HG03460 (cell line): ENCODE data around the gene ASS1.
"Not testable (repeated sequence)": the region's sequence is repeated elsewhere in the genome, so short reads cannot be mapped to it uniquely, and the experiment has no call there.

Experiments used
- ATAC-seq: cut with Tn5 transposase; IDR thresholded peaks from one replicate; pipeline ENCODE4 v1.9.1; 2021; ENCODE audit not compliant: unreplicated experiment

ASS1 gene

GRCh38 chr9:130444565-130445221 lies at the start of gene ASS1:
Gene ASS1 (plus strand): TSS chr9:130444961. CDS start chr9:130452229, 7,268 bp downstream.
- no peak for ATAC-seq

GRCh38 chr9:130395810-130396435 lies 48.8 kb upstream of the ASS1 start:
- ATAC-seq, result no peak

- no peak for ATAC-seq
These were observed 48.2 kb upstream of the ASS1 start for GRCh38 chr9:130396581-130396980.

- ATAC-seq, result no peak
These were observed 46.1 kb upstream of the ASS1 start for GRCh38 chr9:130398487-130399240.

GRCh38 chr9:130399768-130400167 lies 45.0 kb upstream of the ASS1 start:
- ATAC-seq, result no peak

- no peak for ATAC-seq
These were observed 43.9 kb upstream of the ASS1 start for GRCh38 chr9:130400870-130401269.

GRCh38 chr9:130401742-130402141 lies 43.0 kb upstream of the ASS1 start:
- ATAC-seq, result not testable (repeated sequence)

- no peak for ATAC-seq
These were observed 42.5 kb upstream of the ASS1 start for GRCh38 chr9:130402243-130402642.

- no peak for ATAC-seq
These were observed 41.9 kb upstream of the ASS1 start for GRCh38 chr9:130402645-130403440.

- no peak for ATAC-seq
These were observed 39.0 kb upstream of the ASS1 start for GRCh38 chr9:130405657-130406257.

GRCh38 chr9:130406278-130406895 lies 38.4 kb upstream of the ASS1 start:
- ATAC-seq, result no peak

GRCh38 chr9:130407916-130408663 lies 36.7 kb upstream of the ASS1 start:
- no peak for ATAC-seq

- ATAC-seq, result no peak
These were observed 36.1 kb upstream of the ASS1 start for GRCh38 chr9:130408669-130409068.

- ATAC-seq, result no peak
These were observed 35.5 kb upstream of the ASS1 start for GRCh38 chr9:130409246-130409645.

GRCh38 chr9:130410443-130410842 lies 34.3 kb upstream of the ASS1 start:
- no peak for ATAC-seq

- no peak for ATAC-seq
These were observed 33.2 kb upstream of the ASS1 start for GRCh38 chr9:130411566-130411915.

- ATAC-seq, result no peak
These were observed 30.6 kb upstream of the ASS1 start for GRCh38 chr9:130414081-130414731.

GRCh38 chr9:130414910-130415746 lies 29.6 kb upstream of the ASS1 start:
- no peak for ATAC-seq
